HepG2 (cell line): ENCODE results near the gene PCYOX1L. TPM values are rescaled to one million over a fixed set of nuclear protein-coding genes. Genes with fewer than 3 reads are reported as not detected.

Experiments
- CHD4 ChIP-seq: fragments of 200-600 bp; sonication (generic); IDR thresholded peaks from 2 replicates; pipeline ENCODE4 v1.7.0; 2017; ENCODE audit warnings: mild to moderate bottlenecking, low read length, borderline replicate concordance
- CREB1 ChIP-seq, 2 experiments: fragments of 450-650 bp in 1 of 2; IDR thresholded peaks; 2 replicates each; pipeline ENCODE4 v1.6.1; 2016 to 2017; ENCODE audit warnings: control low read depth in 1 of 2, mild to moderate bottlenecking in 1 of 2, missing compliant biosample characterization in 1 of 2, missing genetic modification characterization in 1 of 2
- CREB3 ChIP-seq: sonication (generic); formaldehyde crosslinking; IDR thresholded peaks from 2 replicates; pipeline ENCODE4 v1.5.0; 2020; ENCODE audit warnings: missing genetic modification reagents
- FOSL1 ChIP-seq: sonication (generic); formaldehyde crosslinking; IDR thresholded peaks from 2 replicates; pipeline ENCODE4 v1.9.0; 2021; ENCODE audit warnings: missing genetic modification reagents, borderline replicate concordance
- HHEX ChIP-seq: IDR thresholded peaks from 2 replicates; pipeline ENCODE4 v1.6.1; 2016; ENCODE audit warnings: control low read depth
- HNRNPUL1 ChIP-seq: fragments of 200-400 bp; formaldehyde crosslinking; IDR thresholded peaks from 2 replicates; pipeline ENCODE4 v1.6.1; 2017; ENCODE audit warnings: low read depth, mild to moderate bottlenecking, low read length, moderate library complexity
- KDM3A ChIP-seq: IDR thresholded peaks from 2 replicates; pipeline ENCODE4 v1.6.1; 2018; ENCODE audit warnings: low read depth, missing compliant biosample characterization
- MAFK ChIP-seq, 2 experiments: IDR thresholded peaks in 1 of 2; conservative IDR thresholded peaks in 1 of 2; 2 replicates each; pipeline ENCODE4 v1.6.1; 2011; ENCODE audit warnings: improper control_type of control experiment in 2 of 2, low read length in 2 of 2
- MXD4 ChIP-seq: IDR thresholded peaks from 2 replicates; pipeline ENCODE4 v1.6.1; 2016; ENCODE audit warnings: mild to moderate bottlenecking, missing biosample characterization, missing genetic modification reagents
- NFATC3 ChIP-seq: sonication (generic); formaldehyde crosslinking; IDR thresholded peaks from 2 replicates; pipeline ENCODE4 v1.5.1; 2020; ENCODE audit warnings: mild to moderate bottlenecking, missing genetic modification reagents
- PAXIP1 ChIP-seq: sonication (generic); formaldehyde crosslinking; conservative IDR thresholded peaks from 2 replicates; pipeline ENCODE4 v1.4.0; 2020; ENCODE audit warnings: mild to moderate bottlenecking, missing genetic modification reagents, moderate library complexity
- SALL1 ChIP-seq: sonication (generic); formaldehyde crosslinking; IDR thresholded peaks from 2 replicates; pipeline ENCODE4 v1.8.0; 2022; ENCODE audit warnings: mild to moderate bottlenecking, missing genetic modification reagents
- SMYD3 ChIP-seq: sonication (generic); formaldehyde crosslinking; IDR thresholded peaks from 2 replicates; pipeline ENCODE4 v1.8.1; 2023; ENCODE audit warnings: mild to moderate bottlenecking, missing genetic modification reagents
- STAG1 ChIP-seq: sonication (generic); formaldehyde crosslinking; IDR thresholded peaks from 2 replicates; pipeline ENCODE4 v1.4.0; 2020; ENCODE audit warnings: missing genetic modification reagents
- ZBTB42 ChIP-seq: sonication (generic); formaldehyde crosslinking; IDR thresholded peaks from 2 replicates; pipeline ENCODE4 v1.5.0; 2020; ENCODE audit warnings: mild to moderate bottlenecking, missing genetic modification reagents
- ZNF136 ChIP-seq: sonication (generic); formaldehyde crosslinking; IDR thresholded peaks from 2 replicates; pipeline ENCODE4 v1.8.1; 2022; ENCODE audit warnings: low read depth, mild to moderate bottlenecking, moderate library complexity, missing genetic modification reagents
- ZNF33A ChIP-seq: sonication (generic); formaldehyde crosslinking; IDR thresholded peaks from 2 replicates; pipeline ENCODE4 v1.5.1; 2020; ENCODE audit warnings: missing genetic modification reagents, mild to moderate bottlenecking, moderate library complexity, borderline replicate concordance
- ZNF446 ChIP-seq: sonication (generic); formaldehyde crosslinking; IDR thresholded peaks from 2 replicates; pipeline ENCODE4 v1.5.0; 2020; ENCODE audit warnings: mild to moderate bottlenecking, missing genetic modification reagents
- ZNF512 ChIP-seq: sonication (generic); formaldehyde crosslinking; IDR thresholded peaks from 2 replicates; pipeline ENCODE4 v1.4.0; 2020; ENCODE audit warnings: mild to moderate bottlenecking, missing genetic modification reagents
- ZNF790 ChIP-seq: sonication (generic); formaldehyde crosslinking; IDR thresholded peaks from 2 replicates; pipeline ENCODE4 v1.8.0; 2022; ENCODE audit warnings: missing genetic modification reagents, mild to moderate bottlenecking, borderline replicate concordance
- ZNF800 ChIP-seq: sonication (generic); formaldehyde crosslinking; IDR thresholded peaks from 2 replicates; pipeline ENCODE4 v1.4.0; 2020; ENCODE audit warnings: missing genetic modification reagents
- polyA plus RNA-seq, 8 experiments: library from polyadenylated mRNA; depleted of rRNA in 3 of 8; stranded (reverse) in 7 of 8; unstranded in 1 of 8; fragments of >200 nt; fragmentation: Illumina TruSeq in 4 of 8; extraction: Trizol in 4 of 8; gene quantifications; 2 replicates each; pipeline versions ENCODE4 v1.2.1 to v1.2.3, GENCODE V29; 2011 to 2016; ENCODE audit warnings: low read depth in 4 of 8, missing spikeins in 1 of 8, mixed read lengths in 1 of 8; ENCODE audit not compliant: insufficient read depth in 1 of 8
- total RNA-seq, 5 experiments: library from RNA; depleted of rRNA; stranded (reverse); fragments of >200 nt; fragmentation: Illumina TruSeq; extraction: Trizol; gene quantifications; 2 replicates each; pipeline ENCODE4 v1.2.3, GENCODE V29; 2016; ENCODE audit warnings: low read depth in 1 of 5

Gene PCYOX1L
- total and polyA plus RNA-seq, 2 of the 13 experiments (the other 11 are each of a cell fraction or from before 2014, with no cell fraction given), result 1.00 to 3.7 TPM

- no peak for TF ChIP-seq PAXIP1 (CRISPR knock-in tag)
- no peak for TF ChIP-seq FOSL1 (CRISPR knock-in tag)
- no peak for TF ChIP-seq HHEX (CRISPR knock-in tag)
- TF ChIP-seq HNRNPUL1, result no peak
- TF ChIP-seq STAG1 (CRISPR knock-in tag), result no peak
- 0 out of 2 replicates have a peak, but pooled peaks have one; percentile 40 for TF ChIP-seq ZNF446 (CRISPR knock-in tag)
- TF ChIP-seq CREB1 (IDR thresholded peaks at IDR 0.05), result 0 out of 2 replicates have a peak, but pooled peaks have one; percentile 45
- TF ChIP-seq CREB1 (CRISPR knock-in tag; IDR thresholded peaks at IDR 0.05), result no peak
- no peak for TF ChIP-seq ZBTB42 (CRISPR knock-in tag)
- no peak for TF ChIP-seq CHD4
- no peak for TF ChIP-seq CREB3
- TF ChIP-seq ZNF790, result no peak
- no peak for TF ChIP-seq NFATC3 (CRISPR knock-in tag)
- no peak for TF ChIP-seq SALL1 (CRISPR knock-in tag)
- no peak for TF ChIP-seq ZNF33A (CRISPR knock-in tag)
- no peak for TF ChIP-seq KDM3A (CRISPR knock-in tag)
- TF ChIP-seq ZNF800 (CRISPR knock-in tag), result no peak
- peak; percentile 8 to 27; a peak in 1 of 4 replicates for TF ChIP-seq MAFK (conservative IDR thresholded peaks at IDR 0.05 in 1 of 2, IDR thresholded peaks at IDR 0.05 in 1 of 2; ENCODE audit: low read length in 2 of 2)
- no peak for TF ChIP-seq ZNF136 (CRISPR knock-in tag)
- no peak for TF ChIP-seq MXD4 (CRISPR knock-in tag)
- TF ChIP-seq SMYD3 (CRISPR knock-in tag), result no peak
- TF ChIP-seq ZNF512 (CRISPR knock-in tag), result no peak
Observed at GRCh38 chr5:149403923-149404745, 46.3 kb downstream of the PCYOX1L start (continued).
